Panc1 (cell line): ENCODE results near the gene CCDC178.

Source experiments
- CTCF ChIP-seq: fragments of 450-650 bp; IDR thresholded peaks from 2 replicates; pipeline ENCODE4 v1.5.1; 2017; ENCODE audit warnings: mild to moderate bottlenecking
- POLR2AphosphoS5 ChIP-seq: IDR thresholded peaks from 2 replicates; pipeline ENCODE4 v1.6.1; 2012; ENCODE audit warnings: mild to moderate bottlenecking, low read depth, low read length, moderate library complexity
- REST ChIP-seq, 2 experiments: IDR thresholded peaks; 2 replicates each; pipeline ENCODE4 v1.6.1; 2011 to 2012; ENCODE audit warnings: low read depth in 2 of 2, control low read depth in 1 of 2, low read length in 1 of 2, mild to moderate bottlenecking in 1 of 2, moderate library complexity in 1 of 2; ENCODE audit not compliant: insufficient read depth in 1 of 2
- SIN3A ChIP-seq: IDR thresholded peaks from 2 replicates; pipeline ENCODE4 v1.6.1; 2012; ENCODE audit warnings: low read depth, mild to moderate bottlenecking, low read length, moderate library complexity, borderline replicate concordance; ENCODE audit not compliant: insufficient read depth
- TCF7L2 ChIP-seq: IDR thresholded peaks from 2 replicates; pipeline ENCODE4 v1.6.1; 2011; ENCODE audit warnings: mild to moderate bottlenecking, low read depth, low read length, inconsistent platforms

GRCh38 chr18:33404244-33404873, 36.2 kb downstream of the CCDC178 start:
- TF ChIP-seq CTCF (peak; percentile 35; the same call in 1 of the 2 replicates), POLR2AphosphoS5 (no peak), TCF7L2 (no peak), REST (IDR thresholded peaks at IDR 0.05; ENCODE audit: insufficient read depth in 1 of 2, low read depth in 2 of 2, low read length in 1 of 2) (no peak), SIN3A (no peak)
